NOMO-1 treated with dmso at 0.1 percent for 144 hours (cell line): ENCODE data around the gene LTBP3.

Source experiments
- DNase-seq: peaks from one replicate; lab custom pipeline; 2025; ENCODE audit not compliant: unreplicated experiment; lab: John Stamatoyannopoulos, UW

LTBP3 gene

GRCh38 chr11:65558002-65558929 lies at the start of gene LTBP3:
Gene LTBP3, minus strand, starts transcription at chr11:65558359. Its CDS starts 400 bp downstream, at chr11:65557959.
- DNase-seq = peak; percentile 15

- no peak for DNase-seq
Observed at GRCh38 chr11:65606876-65607613, 48.9 kb upstream of the LTBP3 start.

GRCh38 chr11:65604258-65604657 lies 46.1 kb upstream of the LTBP3 start:
- DNase-seq = no peak

- DNase-seq = no peak
Observed at GRCh38 chr11:65599955-65600246, 41.7 kb upstream of the LTBP3 start.

GRCh38 chr11:65599216-65599954 lies 41.2 kb upstream of the LTBP3 start:
- no peak for DNase-seq

GRCh38 chr11:65598258-65598699 lies 40.1 kb upstream of the LTBP3 start:
- no peak for DNase-seq

- no peak for DNase-seq
Observed at GRCh38 chr11:65596520-65596919, 38.4 kb upstream of the LTBP3 start.

- DNase-seq = no peak
Observed at GRCh38 chr11:65595543-65596281, 37.6 kb upstream of the LTBP3 start, which contains the start of gene KCNK7. Gene KCNK7, minus strand, starts transcription at chr11:65595800. Its CDS starts 28 bp downstream, at chr11:65595772.

GRCh38 chr11:65595131-65595530 lies 37.0 kb upstream of the LTBP3 start:
- DNase-seq = no peak

- DNase-seq = peak; percentile 33
Observed at GRCh38 chr11:65593518-65594414, 35.6 kb upstream of the LTBP3 start.

- DNase-seq = no peak
Observed at GRCh38 chr11:65592858-65593517, 34.8 kb upstream of the LTBP3 start.

GRCh38 chr11:65591939-65592857 lies 34.0 kb upstream of the LTBP3 start:
- no peak for DNase-seq

- no peak for DNase-seq
Observed at GRCh38 chr11:65590240-65590738, 32.1 kb upstream of the LTBP3 start.

- DNase-seq = no peak
Observed at GRCh38 chr11:65589444-65590239, 31.5 kb upstream of the LTBP3 start.

GRCh38 chr11:65588199-65589054 lies 30.3 kb upstream of the LTBP3 start:
- DNase-seq = peak; percentile 61

- DNase-seq = no peak
Observed at GRCh38 chr11:65586676-65587075, 28.5 kb upstream of the LTBP3 start.
